Activated naive CD4-positive, alpha-beta T cell treated with anti-CD3 and anti-CD28 coated beads, Interleukin-2, amount 50 U/mL, for 16 hours (primary cell): ENCODE results near the gene FRS3.

ENCODE experiments used
- DNase-seq: peaks from one replicate; pipeline ENCODE4 v3.0.0-alpha.2; 2020

FRS3 gene

DNA sequence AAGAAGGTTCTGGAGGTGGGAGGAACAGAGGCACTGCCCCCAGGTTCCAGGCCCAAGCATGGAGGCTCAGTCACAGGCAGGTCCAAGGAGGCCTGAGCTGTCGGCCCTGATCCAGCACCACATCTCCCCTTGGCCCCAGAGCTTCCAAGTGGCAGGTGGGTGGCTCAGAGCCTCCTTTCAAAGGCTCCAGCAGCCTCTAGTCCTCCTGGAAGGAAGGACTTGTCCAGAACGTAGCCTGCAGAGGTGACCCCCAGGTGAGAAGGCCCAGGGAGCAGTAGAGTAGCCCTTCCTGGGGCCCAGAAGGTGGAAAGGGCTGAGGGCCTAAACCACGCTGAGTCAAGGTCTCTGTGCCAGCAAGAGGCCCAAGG, 52.0 kb downstream of the FRS3 start:
- no peak for DNase-seq

DNA sequence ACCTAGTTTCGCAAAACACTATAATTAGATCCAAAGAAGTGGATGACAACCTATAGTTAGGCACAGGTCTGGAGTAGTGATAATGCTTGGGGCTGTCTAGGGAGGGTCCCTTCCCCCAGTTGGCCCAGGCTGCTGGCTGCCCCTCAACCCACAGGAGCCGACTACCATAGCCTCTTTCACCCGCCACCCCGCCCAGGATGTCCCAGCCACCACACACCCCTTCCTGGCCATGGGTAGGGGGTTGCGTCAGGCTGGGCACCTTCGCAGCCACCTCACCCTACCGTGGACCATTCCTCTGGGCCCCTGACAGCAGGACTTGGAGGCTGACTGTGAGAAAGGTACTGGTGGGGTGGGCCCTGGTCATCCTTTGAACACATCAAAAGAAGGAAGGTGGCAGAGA, 52.8 kb downstream of the FRS3 start:
- DNase-seq: no peak

DNA sequence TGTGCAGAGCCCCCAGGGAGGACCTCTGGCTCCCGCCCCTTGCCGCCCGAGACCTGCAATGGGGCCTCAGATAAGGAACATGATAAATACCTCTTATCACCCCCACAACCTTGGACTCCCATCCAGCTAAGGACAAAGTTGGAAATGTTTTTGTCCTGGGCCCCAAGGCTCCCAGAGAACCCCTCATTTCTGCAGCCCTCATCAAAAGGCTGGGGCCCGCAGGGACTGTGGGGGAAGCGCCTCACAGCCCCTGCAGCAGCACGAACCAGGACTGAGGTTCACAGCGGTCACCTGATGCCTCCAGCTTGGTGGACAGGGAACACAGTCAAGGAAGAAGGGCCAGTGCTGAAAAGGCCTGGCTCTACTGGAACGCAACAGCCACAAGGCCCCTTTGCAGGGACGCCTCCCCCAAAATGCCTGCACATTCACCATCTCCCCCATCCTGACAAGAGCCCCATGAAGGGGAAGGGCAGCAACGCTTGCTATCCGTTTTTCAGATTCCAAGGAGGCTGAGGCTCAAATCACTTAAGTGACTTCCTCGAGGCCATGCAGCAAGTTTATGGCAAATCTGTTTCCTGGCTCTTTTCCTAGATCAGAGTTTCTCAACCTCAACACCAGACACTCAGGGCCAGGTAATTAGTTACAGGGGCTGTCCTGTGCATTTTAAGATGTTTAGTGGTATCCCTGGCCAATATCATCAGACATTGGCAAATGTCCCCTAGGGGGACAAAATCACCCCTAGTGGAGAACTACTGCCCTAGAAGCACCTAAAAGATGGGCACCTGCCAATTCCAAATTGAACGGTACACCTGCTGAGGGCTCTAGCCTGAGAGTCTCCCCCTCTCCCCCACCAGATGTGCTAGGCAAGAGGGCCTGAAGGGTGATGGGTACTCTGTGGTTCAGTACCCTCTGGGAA, 54.9 kb downstream of the FRS3 start:
- DNase-seq: no peak

DNA sequence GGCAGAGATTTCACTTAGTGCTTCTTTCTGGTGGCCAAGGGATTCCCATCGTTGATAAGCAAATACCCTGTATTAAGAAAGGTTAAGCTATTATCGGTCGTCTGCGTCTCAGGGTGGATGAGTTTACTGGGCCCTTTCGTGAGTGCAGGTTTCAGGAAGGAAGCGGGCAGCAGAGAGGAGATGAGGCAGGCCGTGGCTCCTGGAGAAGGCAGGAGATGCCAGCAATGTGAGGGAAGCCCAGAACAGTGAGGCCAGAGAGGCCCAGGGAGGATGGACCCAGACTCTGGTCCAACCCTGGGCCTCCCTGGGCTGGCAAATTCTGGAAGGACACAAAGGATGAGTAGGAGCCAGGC, 55.5 kb downstream of the FRS3 start:
- DNase-seq: no peak

DNA sequence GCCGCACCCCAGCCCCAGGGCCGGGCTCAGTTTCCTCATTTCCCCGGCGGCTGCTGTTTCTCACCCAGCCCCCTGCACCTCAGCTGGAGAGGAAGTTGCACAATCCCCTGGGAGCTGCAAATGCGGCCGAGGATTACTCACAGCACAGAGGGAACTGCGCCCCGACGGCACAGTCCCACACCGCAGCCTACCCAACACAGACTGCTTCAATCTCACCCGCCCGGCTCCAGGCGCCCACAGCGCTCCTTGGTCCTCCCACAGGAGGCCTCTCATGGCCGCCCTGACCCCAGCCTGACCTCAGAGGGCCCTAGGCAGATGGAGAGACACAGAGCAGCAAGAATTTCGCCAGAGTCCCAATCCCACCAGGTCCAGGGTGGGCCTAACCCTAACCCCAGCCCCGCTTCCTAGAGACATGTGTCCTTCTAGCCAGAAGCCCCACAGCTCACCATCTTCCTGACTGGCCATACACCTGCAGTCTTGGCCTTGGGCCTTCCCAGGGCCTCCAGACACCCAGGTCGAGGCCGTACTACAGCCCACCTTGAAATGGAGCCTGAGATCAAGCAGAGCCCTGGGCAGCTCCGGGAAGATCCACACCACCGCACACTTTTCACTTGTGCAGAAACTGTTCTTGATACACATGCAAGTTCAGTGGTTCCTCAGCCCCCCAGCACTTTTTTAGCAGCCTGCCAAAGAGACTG, 56.0 kb downstream of the FRS3 start:
- DNase-seq: no peak

DNA sequence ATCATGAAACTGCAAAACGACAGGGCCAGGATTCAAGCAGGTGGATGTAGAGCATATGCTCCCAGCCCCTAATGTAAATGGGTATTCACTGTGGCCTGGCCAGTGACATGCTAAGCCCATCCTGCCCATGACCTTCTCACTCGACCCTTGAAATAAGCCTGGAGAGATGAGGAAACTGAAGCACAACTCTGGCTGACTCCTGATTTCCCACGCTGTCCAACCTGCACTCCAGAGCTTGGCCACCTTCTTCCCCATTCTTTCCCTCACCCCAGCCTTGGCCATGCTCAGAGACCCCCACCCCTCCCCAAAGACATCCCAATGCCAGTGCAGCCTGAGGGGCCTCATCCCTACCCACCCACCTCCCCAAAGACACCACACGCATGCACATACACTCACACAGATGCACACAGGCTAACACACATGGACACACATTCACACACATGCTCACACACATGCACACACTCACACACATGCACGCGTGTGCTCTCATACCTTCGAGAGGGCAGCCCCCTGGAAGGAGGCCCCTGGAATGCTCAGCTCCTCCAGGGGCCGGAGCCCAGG, 56.7 kb downstream of the FRS3 start:
- no peak for DNase-seq

DNA sequence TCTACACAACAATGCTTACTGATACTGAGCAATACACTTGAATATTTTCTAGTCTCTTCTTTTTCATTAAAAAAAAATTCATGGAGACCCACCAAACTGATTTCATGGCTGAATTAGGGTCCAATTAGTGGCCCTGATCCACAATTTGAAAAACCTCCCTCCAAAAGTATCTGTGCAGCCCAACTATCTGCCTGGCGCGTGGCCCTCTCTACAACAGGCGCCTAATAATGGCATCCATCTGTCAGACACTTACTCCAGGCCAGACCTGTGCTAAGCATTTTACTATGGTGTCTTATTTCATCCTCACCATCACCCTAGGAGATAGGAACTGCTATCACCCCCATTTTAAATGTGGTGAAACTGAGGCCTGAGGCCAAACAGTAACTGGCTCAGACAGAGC, 58.3 kb downstream of the FRS3 start:
- no peak for DNase-seq

DNA sequence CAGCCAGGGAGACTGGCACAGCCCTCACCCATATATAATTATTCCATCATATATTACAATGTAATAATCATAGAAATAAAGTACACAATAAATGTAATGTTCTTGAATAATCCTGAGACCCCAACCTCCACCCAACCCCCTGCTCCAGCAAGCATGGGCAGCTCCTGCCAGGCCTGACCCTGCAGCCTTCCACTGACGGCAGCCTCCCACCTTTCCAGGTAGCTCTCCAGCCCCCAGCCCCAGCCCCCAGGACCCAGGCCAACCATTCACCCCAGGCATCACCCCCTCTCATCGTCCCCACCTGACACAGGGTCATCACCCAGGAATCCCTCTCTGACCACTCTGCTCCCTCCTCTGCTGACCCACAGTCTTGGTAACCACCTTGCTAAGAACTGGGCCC, 58.9 kb downstream of the FRS3 start:
- DNase-seq: no peak

DNA sequence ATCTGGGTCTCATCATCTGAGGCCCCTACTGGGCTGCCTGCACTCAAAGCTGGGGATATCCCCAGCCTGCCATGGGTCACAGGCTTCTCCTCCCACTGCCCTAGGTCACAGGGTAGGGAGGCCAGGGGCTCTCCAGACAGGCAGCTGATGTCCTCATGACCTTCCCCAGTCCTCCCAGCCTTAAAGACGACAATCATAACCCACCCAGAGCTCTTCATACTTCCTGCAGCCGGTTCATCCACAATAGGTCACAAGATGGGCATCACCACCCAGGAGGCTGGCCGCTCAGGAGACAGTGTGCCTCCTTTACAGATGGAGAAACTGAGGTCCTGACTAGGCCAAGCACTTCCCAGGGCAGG, 59.5 kb downstream of the FRS3 start:
- DNase-seq: no peak
